ENCODE data around the gene THADA. TPM values are rescaled to one million over a fixed set of nuclear protein-coding genes. Genes with fewer than 3 reads are reported as not detected.

Gene THADA
- total and polyA plus RNA-seq, 2 experiments from 2014 or later, result 10.8 to 18.8 TPM

- no peaks in the 10 kb centered on the region for H3K9me3 ChIP-seq (ENCODE audit: low read depth)
- H3K4me2 ChIP-seq, result no peak overlapping the region
- H3K27ac ChIP-seq, result no peak overlapping the region
- no peaks in the 10 kb centered on the region for H3K36me3 ChIP-seq (replicated peaks; ENCODE audit: insufficient read depth, low read depth)
- TF ChIP-seq EZH2phosphoT487 (IDR thresholded peaks at IDR 0.05; ENCODE audit: low read depth, severe bottlenecking, unreplicated experiment), result no peak
- no peak for TF ChIP-seq CTCF (IDR thresholded peaks at IDR 0.05; ENCODE audit: poor library complexity)
- TF ChIP-seq EZH2 (IDR thresholded peaks at IDR 0.05; ENCODE audit: borderline replicate concordance), result no peak
- no peaks in the 10 kb centered on the region for H3K4me1 ChIP-seq (ENCODE audit: insufficient read depth)
- H3K79me2 ChIP-seq, result no peaks in the 10 kb centered on the region
- WGBS (ENCODE audit: low lambda C conversion rate, missing lambda C conversion rate), result 95% methylated on average over 1 of the region's 1 CpG
- H3K4me3 ChIP-seq, result no peak overlapping the region
- no peaks in the 10 kb centered on the region for H3K27me3 ChIP-seq
- no peaks in the 10 kb centered on the region for H4K20me1 ChIP-seq (ENCODE audit: insufficient read depth, poor library complexity, severe bottlenecking)
- DNase-seq (ENCODE audit: low spot score), result no peak
- no peak overlapping the region for H2AFZ ChIP-seq
- no peaks in the 10 kb centered on the region for H3K9me2 ChIP-seq (replicated peaks; ENCODE audit: insufficient read depth)
Observed at GRCh38 chr2:43493954-43494353, 101.9 kb downstream of the THADA start.

GRCh38 chr2:43491065-43491639 is 104.7 kb downstream of the THADA start:
- no peaks in the 10 kb centered on the region for H3K36me3 ChIP-seq (replicated peaks; ENCODE audit: insufficient read depth, low read depth)
- H3K9me3 ChIP-seq (ENCODE audit: low read depth), result no peaks in the 10 kb centered on the region
- no peak for DNase-seq (ENCODE audit: low spot score)
- H3K4me3 ChIP-seq, result no peak overlapping the region
- no peaks in the 10 kb centered on the region for H3K9me2 ChIP-seq (replicated peaks; ENCODE audit: insufficient read depth)
- 96% methylated on average over 2 of the region's 2 CpGs for WGBS (ENCODE audit: low lambda C conversion rate, missing lambda C conversion rate)
- no peaks in the 10 kb centered on the region for H4K20me1 ChIP-seq (ENCODE audit: insufficient read depth, poor library complexity, severe bottlenecking)
- H3K4me2 ChIP-seq, result no peak overlapping the region
- no peak overlapping the region for H2AFZ ChIP-seq
- H3K4me1 ChIP-seq (ENCODE audit: insufficient read depth), result no peaks in the 10 kb centered on the region
- no peaks in the 10 kb centered on the region for H3K27me3 ChIP-seq
- no peak overlapping the region for H3K27ac ChIP-seq
- TF ChIP-seq EZH2 (IDR thresholded peaks at IDR 0.05; ENCODE audit: borderline replicate concordance), result no peak
- no peak for TF ChIP-seq CTCF (IDR thresholded peaks at IDR 0.05; ENCODE audit: poor library complexity)
- no peak for TF ChIP-seq EZH2phosphoT487 (IDR thresholded peaks at IDR 0.05; ENCODE audit: low read depth, severe bottlenecking, unreplicated experiment)
- H3K79me2 ChIP-seq, result no peaks in the 10 kb centered on the region

- H3K9me2 ChIP-seq (replicated peaks; ENCODE audit: insufficient read depth), result no peaks in the 10 kb centered on the region
- H3K4me2 ChIP-seq, result no peak overlapping the region
- H3K4me1 ChIP-seq (ENCODE audit: insufficient read depth), result no peaks in the 10 kb centered on the region
- no peaks in the 10 kb centered on the region for H4K20me1 ChIP-seq (ENCODE audit: insufficient read depth, poor library complexity, severe bottlenecking)
- H3K27ac ChIP-seq, result no peak overlapping the region
- no peaks in the 10 kb centered on the region for H3K36me3 ChIP-seq (replicated peaks; ENCODE audit: insufficient read depth, low read depth)
- DNase-seq (ENCODE audit: low spot score), result no peak
- H3K27me3 ChIP-seq, result no peaks in the 10 kb centered on the region
- TF ChIP-seq EZH2phosphoT487 (IDR thresholded peaks at IDR 0.05; ENCODE audit: low read depth, severe bottlenecking, unreplicated experiment) (no peak), CTCF (IDR thresholded peaks at IDR 0.05; ENCODE audit: poor library complexity) (no peak), EZH2 (IDR thresholded peaks at IDR 0.05; ENCODE audit: borderline replicate concordance) (no peak)
- no peaks in the 10 kb centered on the region for H3K79me2 ChIP-seq
- H2AFZ ChIP-seq, result no peak overlapping the region
- 97% methylated on average over 1 of the region's 1 CpG for WGBS (ENCODE audit: low lambda C conversion rate, missing lambda C conversion rate)
- no peaks in the 10 kb centered on the region for H3K9me3 ChIP-seq (ENCODE audit: low read depth)
- H3K4me3 ChIP-seq, result no peak overlapping the region
Observed at GRCh38 chr2:43490252-43490786, 105.5 kb downstream of the THADA start.

All from hepatocyte (in vitro differentiated cells).